LNCAP (cell line): ENCODE results near the gene SLC15A4.

ENCODE experiments used
- CTCF ChIP-seq: fragments of 450-650 bp; IDR thresholded peaks from 2 replicates; pipeline ENCODE4 v1.5.1; 2017; ENCODE audit warnings: mild to moderate bottlenecking

SLC15A4 gene

GRCh38 chr12:128829861-128830504 lies 6.2 kb upstream of the SLC15A4 start:
- TF ChIP-seq CTCF, result no peak

- no peak for TF ChIP-seq CTCF
These were observed 4.0 kb upstream of the SLC15A4 start for GRCh38 chr12:128827724-128828123.

GRCh38 chr12:128825835-128826234 lies 2.1 kb upstream of the SLC15A4 start:
- TF ChIP-seq CTCF, result no peak

- TF ChIP-seq CTCF, result peak; percentile 12; the same call in 1 of the 2 replicates
These were observed 392 bp downstream of the SLC15A4 start for GRCh38 chr12:128823216-128823915.

- no peak for TF ChIP-seq CTCF
These were observed 2.9 kb downstream of the SLC15A4 start for GRCh38 chr12:128820723-128821432.

GRCh38 chr12:128820253-128820652 lies 3.5 kb downstream of the SLC15A4 start:
- no peak for TF ChIP-seq CTCF

GRCh38 chr12:128819293-128820144 lies 4.2 kb downstream of the SLC15A4 start:
- no peak for TF ChIP-seq CTCF
